ENCODE measurements around the gene ANKHD1.

DNA sequence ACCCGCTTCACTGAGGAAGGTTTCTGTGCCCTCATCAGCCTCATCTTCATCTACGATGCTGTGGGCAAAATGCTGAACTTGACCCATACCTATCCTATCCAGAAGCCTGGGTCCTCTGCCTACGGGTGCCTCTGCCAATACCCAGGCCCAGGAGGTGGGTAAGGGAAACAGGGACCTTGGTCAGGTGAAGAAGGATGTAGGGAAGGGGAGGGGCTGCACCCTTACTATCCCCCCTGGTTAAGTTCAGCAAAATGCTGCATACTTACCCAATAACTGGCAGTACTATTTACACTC, 37.2 kb upstream of the ANKHD1 start:
- no peak for TF ChIP-seq POLR2A (IDR thresholded peaks at IDR 0.05; ENCODE audit: low read length)
- TF ChIP-seq GATA1 (IDR thresholded peaks at IDR 0.05; ENCODE audit: low read depth, low read length): no peak

Data from erythroblast (primary cell).